OCI-LY3 (cell line): ENCODE data around the gene GGT1.
"Not testable (repeated sequence)": the region's sequence is repeated elsewhere in the genome, so short reads cannot be mapped to it uniquely, and the experiment has no call there.

Source experiments
- H2AFZ ChIP-seq: fragments of 200-600, 300-600 bp; shearing (Covaris generic); 2 replicates; pipeline ENCODE4 v1.6.0; 2014; ENCODE audit warnings: antibody characterized with exemption, low read depth, low read length
- H3K27ac ChIP-seq: fragments of 200-600, 300-600 bp; sonication (generic); 2 replicates; pipeline ENCODE4 v1.5.1; 2014; ENCODE audit warnings: mild to moderate bottlenecking, low read length, moderate library complexity, mixed read lengths
- H3K27me3 ChIP-seq: fragments of 200-600, 300-600 bp; sonication (generic); 2 replicates; pipeline ENCODE4 v1.6.1; 2014; ENCODE audit warnings: low read depth, low read length, mixed read lengths
- H3K36me3 ChIP-seq: fragments of 200-600, 300-600 bp; sonication (generic); replicated peaks from 2 replicates; pipeline ENCODE3; 2014; ENCODE audit warnings: low read depth, low read length, mixed read lengths
- H3K4me1 ChIP-seq: fragments of 300-600, 200-600 bp; sonication (generic); 2 replicates; pipeline ENCODE4 v1.6.1; 2014; ENCODE audit warnings: low read length, mixed read lengths
- H3K4me2 ChIP-seq: fragments of 200-600, 300-600 bp; sonication (generic); 2 replicates; pipeline ENCODE4 v1.6.1; 2014; ENCODE audit warnings: low read length, mixed read lengths
- H3K4me3 ChIP-seq: fragments of 300-600, 200-600 bp; sonication (generic); 2 replicates; pipeline ENCODE4 v1.5.1; 2014; ENCODE audit warnings: antibody characterized with exemption, mild to moderate bottlenecking, low read length, moderate library complexity
- H3K79me2 ChIP-seq: fragments of 300-600, 200-600 bp; shearing (Covaris generic); 2 replicates; pipeline ENCODE4 v1.6.1; 2014; ENCODE audit warnings: mild to moderate bottlenecking, low read length, mixed read lengths
- H3K9ac ChIP-seq: fragments of 300-600, 200-600 bp; shearing (Covaris generic); 2 replicates; pipeline ENCODE4 v1.6.0; 2014; ENCODE audit warnings: mild to moderate bottlenecking, low read length, moderate library complexity
- H3K9me3 ChIP-seq: fragments of 200-600, 300-600 bp; shearing (Covaris generic); 2 replicates; pipeline ENCODE4 v1.6.1; 2014; ENCODE audit warnings: low read length, mixed read lengths; ENCODE audit not compliant: insufficient read depth
- H4K20me1 ChIP-seq: fragments of 200-600, 300-600 bp; sonication (generic); 2 replicates; pipeline ENCODE4 v1.6.1; 2016; ENCODE audit warnings: low read length, mixed read lengths; ENCODE audit not compliant: insufficient read depth
- CTCF ChIP-seq: fragments of 200-600, 300-600 bp; sonication (generic); IDR thresholded peaks from 2 replicates; pipeline ENCODE4 v1.5.1; 2014; ENCODE audit warnings: antibody characterized with exemption, low read length, low read depth

GGT1 gene

GRCh38 chr22:24603770-24604629, 1.0 kb downstream of the GGT1 start:
- H3K4me1 ChIP-seq: peaks cover 12% of the 10 kb centered on the region
- peak overlapping the region; percentile 39; the same call in 1 of the 2 replicates for H3K9ac ChIP-seq
- peak overlapping the region; percentile 95 for H3K4me2 ChIP-seq
- peak; percentile 44 for TF ChIP-seq CTCF
- H3K9me3 ChIP-seq, H4K20me1 ChIP-seq, H3K36me3 ChIP-seq, H3K27me3 ChIP-seq: not testable (repeated sequence)
- H3K27ac ChIP-seq: peak overlapping the region; percentile 45
- H3K4me3 ChIP-seq: peak overlapping the region; percentile 81
- peak overlapping the region; percentile 91 for H2AFZ ChIP-seq
- H3K79me2 ChIP-seq: peaks cover 18% of the 10 kb centered on the region

- H4K20me1 ChIP-seq, H3K9me3 ChIP-seq, H3K36me3 ChIP-seq, H3K27ac ChIP-seq, H3K4me2 ChIP-seq, H3K9ac ChIP-seq, H3K27me3 ChIP-seq, H3K4me3 ChIP-seq: not testable (repeated sequence)
- peaks cover 12% of the 10 kb centered on the region for H3K4me1 ChIP-seq
- peak overlapping the region; percentile 6; the same call in 1 of the 2 replicates for H2AFZ ChIP-seq
- H3K79me2 ChIP-seq: peaks cover 18% of the 10 kb centered on the region
Observed at GRCh38 chr22:24606340-24606739, 3.3 kb downstream of the GGT1 start.

GRCh38 chr22:24607429-24607983, 4.5 kb downstream of the GGT1 start:
- not testable (repeated sequence) for H3K36me3 ChIP-seq, H3K9me3 ChIP-seq, H3K27me3 ChIP-seq, H4K20me1 ChIP-seq
- Histone ChIP-seq H3K4me2 (peak overlapping the region; percentile 89), H3K4me1 (peaks cover 12% of the 10 kb centered on the region), H2AFZ (peak overlapping the region; percentile 70; the same call in 1 of the 2 replicates), H3K9ac (peak overlapping the region; percentile 92), H3K4me3 (peak overlapping the region; percentile 80), H3K27ac (peak overlapping the region; percentile 79), H3K79me2 (peaks cover 18% of the 10 kb centered on the region)

GRCh38 chr22:24608327-24608726, 5.3 kb downstream of the GGT1 start:
- not testable (repeated sequence) for H2AFZ ChIP-seq, H3K9me3 ChIP-seq, H3K4me1 ChIP-seq, H3K36me3 ChIP-seq, H4K20me1 ChIP-seq, H3K27me3 ChIP-seq
- Histone ChIP-seq H3K79me2 (peaks cover 18% of the 10 kb centered on the region), H3K4me2 (peak overlapping the region; percentile 89), H3K4me3 (peak overlapping the region; percentile 80), H3K9ac (peak overlapping the region; percentile 92), H3K27ac (peak overlapping the region; percentile 79)

- not testable (repeated sequence) for H2AFZ ChIP-seq, H3K4me2 ChIP-seq, H3K27me3 ChIP-seq, H4K20me1 ChIP-seq, H3K4me3 ChIP-seq, H3K9ac ChIP-seq, H3K9me3 ChIP-seq, H3K4me1 ChIP-seq, H3K27ac ChIP-seq, H3K36me3 ChIP-seq
- peaks cover 18% of the 10 kb centered on the region for H3K79me2 ChIP-seq
Observed at GRCh38 chr22:24609888-24610287, 6.9 kb downstream of the GGT1 start.

- H3K36me3 ChIP-seq, H3K4me3 ChIP-seq, H3K27me3 ChIP-seq, H3K79me2 ChIP-seq, H4K20me1 ChIP-seq, H2AFZ ChIP-seq, H3K4me1 ChIP-seq, H3K9me3 ChIP-seq, H3K9ac ChIP-seq, H3K27ac ChIP-seq, H3K4me2 ChIP-seq: not testable (repeated sequence)
Observed at GRCh38 chr22:24614794-24615193, 11.8 kb downstream of the GGT1 start.

- not testable (repeated sequence) for H3K9me3 ChIP-seq, H3K36me3 ChIP-seq, H3K27me3 ChIP-seq, H3K4me3 ChIP-seq, H3K79me2 ChIP-seq, H2AFZ ChIP-seq, H3K4me1 ChIP-seq, H4K20me1 ChIP-seq, H3K4me2 ChIP-seq, H3K27ac ChIP-seq, H3K9ac ChIP-seq
Observed at GRCh38 chr22:24621244-24621643, 18.3 kb downstream of the GGT1 start.

GRCh38 chr22:24622596-24622995, 19.6 kb downstream of the GGT1 start:
- not testable (repeated sequence) for H3K27ac ChIP-seq, H3K9ac ChIP-seq, H3K4me2 ChIP-seq

GRCh38 chr22:24627911-24628310, 24.9 kb downstream of the GGT1 start:
- H3K27ac ChIP-seq, H3K4me3 ChIP-seq, H3K9ac ChIP-seq, H2AFZ ChIP-seq, H3K36me3 ChIP-seq, H4K20me1 ChIP-seq, H3K4me2 ChIP-seq, H3K27me3 ChIP-seq, H3K79me2 ChIP-seq, H3K4me1 ChIP-seq, H3K9me3 ChIP-seq: not testable (repeated sequence)

More at GRCh38 chr22:24622596-24622995, 19.6 kb downstream of the GGT1 start:
- not testable (repeated sequence) for H3K36me3 ChIP-seq, H3K27me3 ChIP-seq, H3K79me2 ChIP-seq, H4K20me1 ChIP-seq, H2AFZ ChIP-seq, H3K9me3 ChIP-seq, H3K4me1 ChIP-seq, H3K4me3 ChIP-seq
